ENCODE results near the gene ARL16.

The ARL16 gene

GRCh38 chr17:81656835-81657234, 26.8 kb downstream of the ARL16 start:
- Histone ChIP-seq H3K4me3 (ENCODE audit: low read depth, low read length) (no peak overlapping the region), H3K36me3 (ENCODE audit: control insufficient read depth, insufficient read depth, low read length) (no peaks in the 10 kb centered on the region), H3K4me1 (ENCODE audit: control insufficient read depth, insufficient read depth, low read length) (no peaks in the 10 kb centered on the region), H3K9me3 (ENCODE audit: control insufficient read depth, insufficient read depth, low read length) (no peaks in the 10 kb centered on the region), H3K9ac (ENCODE audit: low read depth, low read length) (no peak overlapping the region), H3K27me3 (ENCODE audit: control insufficient read depth, insufficient read depth, low read length) (no peaks in the 10 kb centered on the region)

GRCh38 chr17:81656118-81656743, 27.4 kb downstream of the ARL16 start, which contains the start of gene PDE6G:
Gene PDE6G (minus strand): TSS chr17:81656542. CDS start chr17:81653305, 3,237 bp downstream.
- H3K4me3 ChIP-seq (ENCODE audit: low read depth, low read length) = no peak within 1 kb of the TSS
- no peaks in the 10 kb centered on the region for H3K4me1 ChIP-seq (ENCODE audit: control insufficient read depth, insufficient read depth, low read length)
- H3K9ac ChIP-seq (ENCODE audit: low read depth, low read length) = no peak within 1 kb of the TSS
- H3K36me3 ChIP-seq (ENCODE audit: control insufficient read depth, insufficient read depth, low read length) = no peaks in the 10 kb centered on the region
- H3K9me3 ChIP-seq (ENCODE audit: control insufficient read depth, insufficient read depth, low read length) = no peaks in the 10 kb centered on the region
- H3K27me3 ChIP-seq (ENCODE audit: control insufficient read depth, insufficient read depth, low read length) = no peaks in the 10 kb centered on the region

GRCh38 chr17:81655378-81656117, 28.0 kb downstream of the ARL16 start:
- Histone ChIP-seq H3K9ac (ENCODE audit: low read depth, low read length) (no peak overlapping the region), H3K4me1 (ENCODE audit: control insufficient read depth, insufficient read depth, low read length) (no peaks in the 10 kb centered on the region), H3K27me3 (ENCODE audit: control insufficient read depth, insufficient read depth, low read length) (no peaks in the 10 kb centered on the region), H3K9me3 (ENCODE audit: control insufficient read depth, insufficient read depth, low read length) (no peaks in the 10 kb centered on the region), H3K4me3 (ENCODE audit: low read depth, low read length) (no peak overlapping the region), H3K36me3 (ENCODE audit: control insufficient read depth, insufficient read depth, low read length) (no peaks in the 10 kb centered on the region)

GRCh38 chr17:81652906-81653771, 30.5 kb downstream of the ARL16 start:
- Histone ChIP-seq H3K27me3 (ENCODE audit: control insufficient read depth, insufficient read depth, low read length) (peaks cover 8% of the 10 kb centered on the region), H3K36me3 (ENCODE audit: control insufficient read depth, insufficient read depth, low read length) (no peaks in the 10 kb centered on the region), H3K4me3 (ENCODE audit: low read depth, low read length) (peak overlapping the region; percentile 37), H3K9me3 (ENCODE audit: control insufficient read depth, insufficient read depth, low read length) (no peaks in the 10 kb centered on the region), H3K4me1 (ENCODE audit: control insufficient read depth, insufficient read depth, low read length) (no peaks in the 10 kb centered on the region), H3K9ac (ENCODE audit: low read depth, low read length) (peak overlapping the region; percentile 37)

GRCh38 chr17:81651692-81652091, 31.9 kb downstream of the ARL16 start:
- Histone ChIP-seq H3K9ac (ENCODE audit: low read depth, low read length) (no peak overlapping the region), H3K9me3 (ENCODE audit: control insufficient read depth, insufficient read depth, low read length) (no peaks in the 10 kb centered on the region), H3K36me3 (ENCODE audit: control insufficient read depth, insufficient read depth, low read length) (no peaks in the 10 kb centered on the region), H3K4me3 (ENCODE audit: low read depth, low read length) (no peak overlapping the region), H3K4me1 (ENCODE audit: control insufficient read depth, insufficient read depth, low read length) (peaks cover 5% of the 10 kb centered on the region), H3K27me3 (ENCODE audit: control insufficient read depth, insufficient read depth, low read length) (peaks cover 20% of the 10 kb centered on the region)

GRCh38 chr17:81650951-81651350, 32.6 kb downstream of the ARL16 start:
- Histone ChIP-seq H3K9ac (ENCODE audit: low read depth, low read length) (no peak overlapping the region), H3K9me3 (ENCODE audit: control insufficient read depth, insufficient read depth, low read length) (no peaks in the 10 kb centered on the region), H3K4me3 (ENCODE audit: low read depth, low read length) (no peak overlapping the region), H3K36me3 (ENCODE audit: control insufficient read depth, insufficient read depth, low read length) (no peaks in the 10 kb centered on the region), H3K27me3 (ENCODE audit: control insufficient read depth, insufficient read depth, low read length) (peaks cover 22% of the 10 kb centered on the region), H3K4me1 (ENCODE audit: control insufficient read depth, insufficient read depth, low read length) (peaks cover 5% of the 10 kb centered on the region)

- Histone ChIP-seq H3K4me3 (ENCODE audit: low read depth, low read length) (peak overlapping the region; percentile 30), H3K9ac (ENCODE audit: low read depth, low read length) (peak overlapping the region; percentile 26)
Measured at GRCh38 chr17:81648707-81649085, 34.9 kb downstream of the ARL16 start.

GRCh38 chr17:81648013-81648706, 35.4 kb downstream of the ARL16 start:
- H3K36me3 ChIP-seq (ENCODE audit: control insufficient read depth, insufficient read depth, low read length) = no peaks in the 10 kb centered on the region
- peaks cover 5% of the 10 kb centered on the region for H3K4me1 ChIP-seq (ENCODE audit: control insufficient read depth, insufficient read depth, low read length)
- no peaks in the 10 kb centered on the region for H3K9me3 ChIP-seq (ENCODE audit: control insufficient read depth, insufficient read depth, low read length)
- H3K27me3 ChIP-seq (ENCODE audit: control insufficient read depth, insufficient read depth, low read length) = peaks cover 22% of the 10 kb centered on the region
- peak overlapping the region; percentile 26 for H3K9ac ChIP-seq (ENCODE audit: low read depth, low read length)
- H3K4me3 ChIP-seq (ENCODE audit: low read depth, low read length) = peak overlapping the region; percentile 45

More at GRCh38 chr17:81648707-81649085, 34.9 kb downstream of the ARL16 start:
- H3K27me3 ChIP-seq (ENCODE audit: control insufficient read depth, insufficient read depth, low read length) = peaks cover 22% of the 10 kb centered on the region
- no peaks in the 10 kb centered on the region for H3K36me3 ChIP-seq (ENCODE audit: control insufficient read depth, insufficient read depth, low read length)
- H3K4me1 ChIP-seq (ENCODE audit: control insufficient read depth, insufficient read depth, low read length) = peaks cover 5% of the 10 kb centered on the region
- H3K9me3 ChIP-seq (ENCODE audit: control insufficient read depth, insufficient read depth, low read length) = no peaks in the 10 kb centered on the region

GRCh38 chr17:81647640-81648012, 36.0 kb downstream of the ARL16 start:
- H3K9me3 ChIP-seq (ENCODE audit: control insufficient read depth, insufficient read depth, low read length) = no peaks in the 10 kb centered on the region
- H3K4me3 ChIP-seq (ENCODE audit: low read depth, low read length) = peak overlapping the region; percentile 45
- peaks cover 22% of the 10 kb centered on the region for H3K27me3 ChIP-seq (ENCODE audit: control insufficient read depth, insufficient read depth, low read length)
- no peak overlapping the region for H3K9ac ChIP-seq (ENCODE audit: low read depth, low read length)
- H3K4me1 ChIP-seq (ENCODE audit: control insufficient read depth, insufficient read depth, low read length) = peaks cover 5% of the 10 kb centered on the region
- no peaks in the 10 kb centered on the region for H3K36me3 ChIP-seq (ENCODE audit: control insufficient read depth, insufficient read depth, low read length)

- Histone ChIP-seq H3K4me3 (ENCODE audit: low read depth, low read length) (peak overlapping the region; percentile 45), H3K36me3 (ENCODE audit: control insufficient read depth, insufficient read depth, low read length) (no peaks in the 10 kb centered on the region), H3K9me3 (ENCODE audit: control insufficient read depth, insufficient read depth, low read length) (no peaks in the 10 kb centered on the region), H3K9ac (ENCODE audit: low read depth, low read length) (no peak overlapping the region), H3K4me1 (ENCODE audit: control insufficient read depth, insufficient read depth, low read length) (peaks cover 5% of the 10 kb centered on the region), H3K27me3 (ENCODE audit: control insufficient read depth, insufficient read depth, low read length) (peaks cover 22% of the 10 kb centered on the region)
Measured at GRCh38 chr17:81646869-81647600, 36.6 kb downstream of the ARL16 start.

Data from iPS-15b (cell line).